ENCODE measurements around the gene SIGLEC1.

SIGLEC1 gene

DNA sequence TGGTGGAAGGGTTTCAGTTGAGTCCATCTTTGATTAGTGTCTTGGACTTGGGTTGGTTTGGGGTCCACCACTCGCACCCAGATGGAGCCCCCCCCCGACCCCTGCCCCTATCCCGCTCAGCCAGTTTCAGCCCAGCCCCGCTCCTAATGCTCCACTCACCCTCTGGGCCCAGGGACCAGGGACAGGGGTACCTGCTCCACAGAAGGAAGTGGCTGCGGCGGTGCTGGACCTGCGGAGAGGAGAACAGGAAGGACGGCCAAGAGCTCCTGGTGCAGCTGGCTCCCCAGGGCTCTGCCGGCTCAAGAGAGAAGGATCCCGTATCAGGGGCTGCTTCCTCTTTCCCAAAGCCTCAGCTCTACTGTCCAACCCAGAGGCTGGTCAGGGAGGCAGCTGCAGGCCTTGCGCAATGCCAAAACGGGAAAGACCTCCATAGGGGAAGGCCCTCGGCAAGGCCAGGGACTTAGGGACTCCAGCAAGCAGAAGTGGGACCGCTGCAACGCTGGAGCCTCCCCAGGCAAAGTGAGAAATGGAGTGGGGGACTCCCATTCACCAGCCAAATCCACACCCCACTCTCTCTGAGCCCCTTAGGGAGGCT is at the start of gene SIGLEC1:
SIGLEC1 (minus strand) TSS at position 322 of the 595 bp plus-strand sequence. CDS start 5,472 bp downstream, outside the sequence.
- no peak for DNase-seq

GRCh38 chr20:3760655-3761348 is 48.4 kb upstream of the SIGLEC1 start:
- no peak for DNase-seq

DNA sequence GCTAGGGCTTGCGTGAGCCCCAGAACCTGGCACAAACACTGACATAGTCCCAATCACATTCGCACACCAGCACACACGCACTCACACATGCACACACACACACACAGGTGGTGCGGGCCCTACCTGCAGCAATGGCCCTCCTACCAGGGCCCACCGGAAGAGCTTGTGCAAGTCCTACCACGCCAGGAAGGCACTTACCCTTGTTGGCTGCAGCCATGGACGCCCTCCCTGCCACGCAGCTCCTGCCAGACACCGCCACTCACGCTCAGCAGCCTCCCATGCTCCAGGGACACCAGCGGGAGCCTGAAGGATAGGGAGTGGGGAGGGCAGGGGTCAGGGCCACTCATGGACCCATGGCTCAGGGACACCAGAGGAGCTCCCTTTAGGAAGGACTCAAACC is 47.5 kb upstream of the SIGLEC1 start:
- no peak for DNase-seq

DNA sequence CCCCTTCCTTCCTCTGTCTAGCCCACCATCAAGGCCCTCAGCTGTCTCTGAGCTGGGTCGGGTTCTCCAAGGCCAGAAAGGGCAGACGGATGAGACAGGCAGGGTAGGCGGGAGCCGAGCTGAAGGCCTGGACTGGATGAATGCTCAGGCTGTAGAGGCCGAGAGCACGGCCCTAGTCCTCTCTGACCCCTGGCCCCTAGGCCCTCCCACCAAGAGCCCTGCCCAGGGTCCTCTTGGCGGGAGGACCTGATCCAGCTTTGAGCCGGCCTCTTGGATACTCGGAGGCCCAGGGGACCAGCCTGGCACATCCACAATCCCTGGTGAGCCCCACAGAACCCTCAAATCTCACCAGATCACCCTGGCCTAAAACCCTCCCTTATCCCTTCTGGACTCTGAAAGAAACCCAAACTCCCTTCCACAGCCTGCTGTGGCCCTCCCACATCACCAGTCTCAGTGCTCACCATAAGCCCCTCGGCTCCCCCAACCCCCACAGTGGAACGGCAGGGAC is 47.0 kb upstream of the SIGLEC1 start:
- DNase-seq, result no peak

DNA sequence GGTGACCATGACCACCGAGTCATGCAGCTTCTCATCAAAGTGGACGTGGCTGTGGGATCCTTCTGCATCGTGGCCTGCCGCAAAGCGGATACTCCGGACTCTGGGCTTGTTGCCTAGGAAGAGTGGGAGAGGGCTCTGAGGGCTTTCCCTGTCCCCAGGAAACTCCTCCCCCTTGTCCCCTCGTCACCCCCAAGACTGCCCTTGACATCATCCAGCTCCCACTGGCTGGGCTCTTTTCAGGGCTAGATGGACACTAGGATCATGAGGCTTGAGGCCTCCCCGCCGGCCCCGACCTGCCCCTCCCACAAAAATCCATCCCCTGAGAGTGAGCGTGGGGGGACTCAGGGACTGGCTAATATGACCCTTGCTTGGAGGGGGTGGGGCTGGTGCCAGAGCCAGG is 46.2 kb upstream of the SIGLEC1 start:
- DNase-seq, result no peak

GRCh38 chr20:3757268-3757667 is 44.9 kb upstream of the SIGLEC1 start:
- no peak for DNase-seq

DNA sequence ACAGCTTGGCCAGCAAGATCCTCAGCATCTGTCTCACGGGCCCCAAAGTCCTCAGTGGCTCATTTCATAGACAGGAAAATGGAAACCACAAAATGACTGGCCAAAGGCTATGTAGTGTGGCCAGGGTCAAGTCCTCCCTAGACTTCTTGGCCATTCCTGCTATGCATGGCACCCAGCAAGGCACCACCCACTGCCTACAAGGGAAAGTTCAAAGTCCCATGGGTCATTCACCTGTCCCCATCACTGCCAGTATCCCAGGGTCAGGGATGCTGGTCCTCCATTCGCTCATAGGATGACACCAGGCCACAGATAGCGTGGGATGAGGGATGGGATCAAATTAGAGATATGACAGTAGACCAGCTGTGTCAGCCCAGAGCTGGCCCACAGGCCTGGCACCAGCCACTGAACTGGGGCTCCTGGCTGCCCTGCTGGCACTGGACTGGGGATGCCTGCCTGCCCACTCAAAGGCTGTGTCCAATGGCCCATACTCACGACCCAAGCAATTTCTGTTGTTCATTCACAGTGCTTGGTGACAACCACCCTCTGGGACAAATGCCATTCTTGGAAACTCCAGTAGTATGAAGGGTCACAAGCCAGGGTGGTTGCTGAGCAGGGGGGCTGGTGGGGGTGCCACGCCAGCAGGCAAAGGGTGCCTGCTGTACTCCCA is 43.5 kb upstream of the SIGLEC1 start:
- no peak for DNase-seq

GRCh38 chr20:3755269-3755668 is 42.9 kb upstream of the SIGLEC1 start:
- DNase-seq, result no peak

GRCh38 chr20:3754276-3754630 is 41.9 kb upstream of the SIGLEC1 start:
- no peak for DNase-seq

GRCh38 chr20:3753501-3754275 is 41.3 kb upstream of the SIGLEC1 start:
- no peak for DNase-seq

- peak; percentile 27 for DNase-seq
Observed at GRCh38 chr20:3753098-3753497, 40.7 kb upstream of the SIGLEC1 start.

DNA sequence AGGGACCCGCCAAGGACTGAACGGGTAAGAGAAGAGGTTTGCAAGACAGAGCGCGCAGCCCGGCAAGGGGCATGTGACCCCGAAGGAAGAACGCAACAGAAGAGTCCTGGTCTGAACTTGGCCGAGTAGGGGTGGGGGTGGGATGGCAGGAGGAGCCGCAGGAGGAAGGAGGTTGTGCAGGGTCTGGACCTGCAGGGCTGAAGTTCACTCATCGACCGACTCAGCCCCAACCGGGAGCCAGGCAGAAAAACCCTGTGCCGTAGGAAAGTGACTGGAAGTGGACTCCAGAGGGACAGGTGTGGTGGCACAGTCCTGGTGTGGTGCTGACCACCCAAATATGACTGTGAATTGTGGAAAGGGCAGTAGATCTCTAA is 40.0 kb upstream of the SIGLEC1 start:
- DNase-seq, result no peak

DNA sequence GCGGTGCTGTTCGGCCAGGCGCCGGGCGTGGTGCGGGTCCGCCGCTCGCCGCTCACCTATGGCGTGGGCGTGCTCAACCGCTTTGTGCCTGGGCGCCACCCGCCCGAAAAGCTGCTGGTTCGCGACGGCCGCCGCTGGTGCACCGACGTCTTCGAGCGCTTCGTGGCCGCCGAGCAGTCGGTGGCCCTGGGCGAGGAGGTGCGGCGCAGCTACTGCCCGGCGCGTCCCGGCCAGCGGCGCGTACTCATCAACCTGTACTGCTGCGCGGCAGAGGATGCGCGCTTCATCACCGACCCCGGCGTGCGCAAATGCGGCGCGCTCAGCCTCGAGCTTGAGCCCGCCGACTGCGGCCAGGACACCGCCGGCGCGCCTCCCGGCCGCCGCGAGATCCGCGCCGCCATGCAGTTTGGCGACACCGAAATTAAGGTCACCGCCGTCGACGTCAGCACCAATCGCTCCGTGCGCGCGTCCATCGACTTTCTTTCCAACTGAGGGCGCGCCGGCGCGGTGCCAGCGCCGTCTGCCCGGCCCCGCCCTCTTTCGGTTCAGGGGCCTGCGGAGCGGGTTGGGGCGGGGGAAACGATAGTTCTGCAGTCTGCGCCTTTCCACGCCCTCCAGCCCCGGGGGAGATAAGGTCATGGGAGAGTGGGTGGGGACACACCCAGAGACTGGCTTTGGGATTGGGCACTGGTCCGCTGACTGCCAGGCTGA is 39.4 kb upstream of the SIGLEC1 start:
- DNase-seq, result peak; percentile 61

DNA sequence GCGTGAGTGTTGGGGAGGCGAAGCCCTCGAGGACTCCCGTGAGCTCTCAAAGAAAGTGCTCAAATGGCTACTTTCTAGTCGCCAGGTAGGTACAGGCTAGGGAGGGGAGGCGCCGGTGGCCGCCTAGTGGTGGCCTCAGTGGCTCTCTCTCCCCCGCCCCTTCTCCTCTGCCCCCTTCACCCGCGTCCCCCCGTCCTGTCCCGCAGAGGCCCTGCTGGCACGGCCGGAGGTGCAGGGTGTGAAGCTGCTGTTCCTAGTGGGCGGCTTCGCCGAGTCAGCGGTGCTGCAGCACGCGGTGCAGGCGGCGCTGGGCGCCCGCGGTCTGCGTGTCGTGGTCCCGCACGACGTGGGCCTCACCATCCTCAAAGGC is 38.9 kb upstream of the SIGLEC1 start:
- no peak for DNase-seq

DNA sequence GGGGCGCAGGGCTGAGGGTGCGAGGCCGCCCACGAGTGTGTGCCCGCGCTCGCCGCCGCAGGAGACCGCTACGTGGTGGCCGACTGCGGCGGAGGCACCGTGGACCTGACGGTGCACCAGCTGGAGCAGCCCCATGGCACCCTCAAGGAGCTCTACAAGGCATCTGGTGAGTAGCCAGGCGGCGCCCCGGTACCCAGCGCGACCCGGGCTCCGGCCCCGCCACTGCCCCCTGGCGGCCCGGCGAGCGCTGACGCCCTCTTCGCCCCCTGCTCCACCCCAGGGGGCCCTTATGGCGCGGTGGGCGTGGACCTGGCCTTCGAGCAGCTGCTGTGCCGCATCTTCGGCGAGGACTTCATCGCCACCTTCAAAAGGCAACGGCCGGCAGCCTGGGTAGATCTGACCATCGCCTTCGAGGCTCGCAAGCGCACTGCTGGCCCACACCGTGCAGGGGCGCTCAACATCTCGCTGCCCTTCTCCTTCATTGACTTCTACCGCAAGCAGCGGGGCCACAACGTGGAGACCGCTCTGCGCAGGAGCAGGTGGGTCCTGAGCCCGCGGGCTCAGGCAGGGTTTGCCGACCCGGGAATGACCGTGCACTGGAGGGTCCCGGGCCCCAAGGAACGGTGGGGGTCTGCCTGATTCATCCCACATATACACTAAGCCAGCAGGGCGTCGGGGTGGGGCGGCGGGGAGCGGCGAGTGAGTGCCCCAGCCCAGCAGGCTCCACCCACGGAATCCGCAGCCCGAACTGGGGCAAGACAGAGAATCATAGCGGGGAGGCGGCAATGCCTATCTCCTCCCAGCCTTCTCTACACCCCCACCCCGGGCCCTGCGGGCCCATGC is 37.5 kb upstream of the SIGLEC1 start:
- DNase-seq, result peak; percentile 5

DNA sequence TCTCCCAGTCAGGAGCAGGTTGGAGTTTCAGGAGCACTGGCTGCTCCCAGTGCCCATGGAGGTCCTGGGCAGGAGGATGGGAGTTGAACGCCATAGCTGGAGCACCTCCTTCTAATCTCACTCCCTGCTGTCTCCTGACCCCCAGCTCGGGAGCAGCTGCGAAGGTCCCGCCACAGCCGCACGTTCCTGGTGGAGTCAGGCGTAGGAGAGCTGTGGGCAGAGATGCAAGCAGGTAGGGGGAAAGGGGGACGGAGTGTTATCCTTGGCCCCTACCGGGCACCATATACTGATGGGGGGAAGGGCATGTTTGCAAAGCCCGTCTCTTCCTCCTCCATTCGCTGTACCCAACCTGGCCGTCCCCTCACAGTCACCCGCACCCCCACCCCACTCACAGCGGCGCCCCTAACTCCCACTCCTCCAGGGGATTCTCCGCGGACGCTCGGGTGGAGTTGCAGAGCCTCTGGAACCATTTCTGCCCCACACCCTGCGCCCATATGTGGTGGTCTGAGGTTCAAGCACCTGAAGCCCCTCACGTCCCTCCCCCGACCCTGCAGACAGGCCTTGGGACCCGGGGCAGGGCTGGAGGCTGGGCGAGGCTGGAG is 36.8 kb upstream of the SIGLEC1 start:
- no peak for DNase-seq

- no peak for DNase-seq
Observed at GRCh38 chr20:3748073-3748472, 35.7 kb upstream of the SIGLEC1 start.

DNA sequence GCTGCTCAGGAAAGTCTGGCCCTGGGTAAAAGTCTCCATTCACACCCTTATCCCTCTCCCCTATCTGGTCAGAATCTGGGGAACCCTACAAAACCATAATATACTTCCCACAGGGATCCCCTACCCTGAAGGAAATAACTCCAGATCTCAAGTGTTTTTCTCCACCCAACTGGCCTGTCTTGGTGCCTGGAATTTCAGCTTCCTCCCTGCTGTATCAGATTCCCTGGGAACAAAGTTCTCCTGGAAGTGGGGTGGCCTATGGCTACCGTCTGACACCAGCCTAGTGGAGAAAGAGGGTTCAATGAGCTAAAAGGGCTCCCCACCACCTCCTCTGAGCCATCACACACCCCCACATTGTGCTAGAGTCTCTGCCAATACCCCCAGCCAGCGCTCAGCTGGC is 35.1 kb upstream of the SIGLEC1 start:
- no peak for DNase-seq

- no peak for DNase-seq
Observed at GRCh38 chr20:3745686-3746173, 33.3 kb upstream of the SIGLEC1 start.

GRCh38 chr20:3744806-3745685 is 32.6 kb upstream of the SIGLEC1 start:
- peak; percentile 74 for DNase-seq

All from stimulated activated naive CD4-positive, alpha-beta T cell treated with Interleukin-2 at 50 U/mL for 16 hours (primary cell).